ENCODE measurements around the gene DLX2.
"Not testable (repeated sequence)": the region's sequence is repeated elsewhere in the genome, so short reads cannot be mapped to it uniquely, and the experiment has no call there.

DLX2 gene

GRCh38 chr2:172102391-172103359, at the start of gene DLX2:
Gene DLX2, minus strand, starts transcription at chr2:172102900. Its CDS starts 362 bp downstream, at chr2:172102538.
- DNase-seq = peak; percentile 69 to 72

DNA sequence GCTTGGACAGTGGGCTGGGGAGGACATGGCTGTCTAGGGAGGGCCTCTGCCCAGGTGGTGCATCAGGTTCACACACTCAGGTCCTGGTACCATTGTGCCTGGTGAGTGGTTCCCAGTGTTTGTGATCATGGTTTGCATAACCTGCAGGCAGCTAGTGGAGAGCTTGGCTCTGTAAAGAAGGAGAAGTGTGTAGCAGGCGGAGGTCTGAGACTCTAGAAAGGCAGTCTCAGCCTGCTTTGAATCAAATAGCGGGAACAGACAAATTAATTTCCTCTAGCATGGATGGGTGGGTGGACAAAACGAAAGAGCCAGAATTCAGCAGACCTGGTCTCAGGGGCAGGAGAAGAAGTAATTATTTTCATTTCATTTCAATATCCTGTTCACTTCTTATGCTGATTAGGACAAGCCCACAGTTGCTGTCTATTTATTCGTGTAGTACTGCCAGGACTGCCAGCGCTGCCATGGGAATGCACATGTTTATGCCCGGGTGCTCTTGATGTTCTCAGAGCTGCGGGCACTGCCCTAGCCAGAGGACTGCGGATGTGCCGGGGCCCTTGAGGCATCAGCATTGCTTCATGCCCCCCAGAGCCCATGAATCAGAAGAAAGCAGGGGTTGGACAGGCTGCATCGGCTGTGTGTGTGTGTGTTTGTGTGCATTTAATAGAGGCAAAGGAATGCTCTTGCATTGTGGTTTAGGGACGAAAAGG, 45.4 kb upstream of the DLX2 start:
- no peak for DNase-seq

DNA sequence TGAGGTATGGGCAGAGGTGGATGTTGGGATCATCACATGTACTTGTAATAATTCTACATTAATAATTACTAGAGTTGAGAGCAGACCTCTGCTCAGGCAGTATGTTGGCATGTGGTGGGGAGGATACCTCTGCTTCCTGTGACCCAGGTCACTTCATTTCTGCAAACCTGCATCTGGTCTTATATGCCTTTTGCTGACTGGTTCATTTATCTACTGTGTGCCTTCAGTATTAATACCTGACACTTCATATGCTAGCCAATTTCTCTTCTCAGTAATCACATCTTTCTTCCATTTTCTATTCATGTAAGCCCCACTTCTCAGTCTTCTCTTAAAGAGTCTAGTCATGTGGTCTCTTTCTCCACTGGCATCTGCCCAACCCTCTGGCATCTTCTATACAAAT, 41.1 kb upstream of the DLX2 start:
- DNase-seq = no peak

DNA sequence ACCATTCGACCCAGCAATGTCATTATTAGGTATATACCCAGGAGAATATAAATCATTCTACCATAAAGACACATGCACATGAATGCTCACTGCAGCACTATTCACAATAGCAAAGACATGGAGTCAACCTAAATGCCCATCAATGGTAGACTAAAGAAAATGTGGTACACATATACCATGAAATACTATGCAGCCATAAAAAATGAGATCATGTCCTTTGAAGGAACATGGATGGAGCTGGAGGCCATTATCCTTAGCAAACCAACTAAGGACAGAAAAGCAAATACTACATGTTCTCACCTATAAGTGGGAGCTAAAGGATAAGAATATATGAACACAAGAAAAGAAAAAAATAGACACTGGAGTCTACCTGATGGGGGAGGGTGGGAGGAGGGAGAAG, 36.0 kb upstream of the DLX2 start:
- not testable (repeated sequence) for DNase-seq

DNA sequence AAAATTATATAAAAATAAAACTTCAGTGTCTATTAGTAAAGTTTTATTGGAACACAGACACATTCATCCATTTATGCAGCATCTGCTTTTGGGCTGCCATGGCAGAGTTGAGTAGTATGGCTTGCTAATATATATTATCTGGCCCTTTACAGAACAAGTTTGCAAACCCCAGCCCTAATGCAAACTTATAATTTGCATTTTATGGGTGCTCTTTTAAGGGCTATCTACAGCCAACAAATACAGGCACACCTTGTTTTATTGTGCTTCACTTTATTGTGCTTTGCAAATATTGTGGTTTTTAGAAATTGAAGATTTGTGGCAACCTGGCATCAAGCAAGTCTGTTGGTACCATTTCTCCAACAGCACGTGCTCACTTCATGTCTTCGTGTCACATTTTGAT, 35.2 kb upstream of the DLX2 start:
- DNase-seq = no peak

DNA sequence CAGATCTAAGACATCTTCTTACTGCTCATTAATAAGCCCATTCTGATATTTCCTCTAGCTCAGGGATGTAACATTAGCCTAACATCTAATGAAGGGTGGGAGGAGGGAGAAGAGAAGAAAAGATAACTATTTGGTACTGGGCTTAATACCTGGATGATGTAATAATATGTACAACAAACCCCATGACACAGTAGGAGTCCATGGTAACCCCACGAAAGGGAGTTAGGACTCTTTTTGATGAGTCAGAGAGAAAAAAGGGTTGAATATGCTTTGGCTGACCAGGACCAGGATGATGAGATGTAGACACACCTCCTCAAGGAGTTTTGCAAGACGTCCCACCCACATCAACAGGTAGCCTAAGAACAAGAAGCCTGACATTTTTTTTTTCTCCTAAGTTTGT, 34.4 kb upstream of the DLX2 start:
- DNase-seq = no peak

GRCh38 chr2:172135446-172135845, 32.7 kb upstream of the DLX2 start:
- no peak for DNase-seq

DNA sequence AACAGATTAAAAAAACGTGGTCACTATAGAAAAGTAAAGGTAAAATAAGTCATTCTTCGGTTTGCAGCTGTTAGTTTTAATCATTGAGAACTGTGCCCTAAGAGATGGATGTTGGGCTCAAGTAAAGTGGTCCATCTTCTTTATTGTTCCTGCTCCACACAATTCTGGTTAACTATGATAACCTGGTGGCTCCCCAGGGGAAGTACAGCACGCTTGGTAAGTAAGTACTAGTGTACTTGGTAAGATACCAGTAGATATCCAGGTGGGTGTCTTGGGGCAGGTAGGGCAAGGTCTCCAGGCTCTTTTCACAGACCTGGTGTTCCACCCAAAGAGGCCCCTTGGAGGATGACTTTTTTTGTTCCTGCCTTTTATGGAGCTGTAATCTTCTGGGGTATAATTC, 31.6 kb upstream of the DLX2 start:
- DNase-seq = no peak

DNA sequence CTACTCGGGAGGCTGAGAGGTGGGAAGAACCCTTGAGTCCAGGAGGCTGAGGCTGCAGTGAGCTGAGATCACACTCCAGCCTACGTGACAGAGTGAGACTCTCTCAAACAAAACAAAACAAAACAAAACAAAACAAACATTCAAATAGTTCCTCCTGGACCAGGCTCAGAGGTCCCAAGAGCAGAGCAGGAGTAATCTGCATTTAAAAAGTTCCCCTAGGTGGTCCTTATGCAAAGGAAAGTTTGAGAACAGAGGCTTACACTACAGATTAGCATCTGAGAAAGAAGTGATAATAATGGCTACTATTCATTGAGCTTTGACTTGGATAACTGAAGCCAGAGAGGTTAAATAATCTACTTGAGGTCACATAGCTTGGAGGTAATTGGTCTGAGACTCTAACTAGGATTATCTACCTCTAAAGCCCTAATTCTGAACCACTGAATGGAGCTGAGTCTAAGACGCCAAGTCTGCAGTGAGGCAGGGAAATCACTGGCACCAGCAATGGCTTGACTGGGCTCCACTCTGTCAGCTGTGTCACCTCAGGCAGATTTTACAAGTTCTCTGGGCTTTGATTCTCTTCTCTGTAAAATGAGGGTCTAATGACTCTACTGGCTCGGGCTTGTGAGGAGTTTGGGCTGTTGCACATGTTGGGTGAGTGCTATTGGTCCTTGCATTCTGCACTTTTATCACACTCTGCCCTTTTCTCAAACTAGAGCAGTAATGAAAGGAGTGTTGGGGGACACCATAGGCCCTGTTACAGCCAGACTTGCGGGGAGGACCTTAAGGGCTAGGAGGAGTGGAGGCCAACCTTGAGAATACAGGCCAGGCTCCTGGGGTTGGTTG, 29.2 kb upstream of the DLX2 start:
- DNase-seq = no peak

- DNase-seq = no peak
Observed at GRCh38 chr2:172129404-172129803, 26.7 kb upstream of the DLX2 start.

DNA sequence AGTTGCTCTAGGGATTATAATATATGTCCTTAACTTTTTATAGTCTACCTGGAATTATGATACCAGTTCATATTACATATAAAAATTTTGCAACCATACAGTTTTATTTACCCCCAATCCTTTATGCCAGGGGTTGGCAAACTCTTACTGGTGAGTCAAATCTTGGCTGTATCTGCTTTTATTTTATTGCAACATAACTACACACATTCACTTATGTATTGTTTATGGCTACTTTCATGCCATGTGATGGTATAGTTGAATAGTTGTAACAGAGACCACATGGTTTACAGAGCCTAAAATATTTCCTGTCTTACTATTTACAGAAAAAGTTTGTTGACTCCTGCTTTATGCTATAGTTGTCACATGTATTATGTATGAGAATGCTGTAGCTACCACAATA, 25.8 kb upstream of the DLX2 start:
- DNase-seq = no peak

- no peak for DNase-seq
Observed at GRCh38 chr2:172120118-172120517, 17.4 kb upstream of the DLX2 start.

GRCh38 chr2:172119089-172119488, 16.4 kb upstream of the DLX2 start:
- DNase-seq = no peak

DNA sequence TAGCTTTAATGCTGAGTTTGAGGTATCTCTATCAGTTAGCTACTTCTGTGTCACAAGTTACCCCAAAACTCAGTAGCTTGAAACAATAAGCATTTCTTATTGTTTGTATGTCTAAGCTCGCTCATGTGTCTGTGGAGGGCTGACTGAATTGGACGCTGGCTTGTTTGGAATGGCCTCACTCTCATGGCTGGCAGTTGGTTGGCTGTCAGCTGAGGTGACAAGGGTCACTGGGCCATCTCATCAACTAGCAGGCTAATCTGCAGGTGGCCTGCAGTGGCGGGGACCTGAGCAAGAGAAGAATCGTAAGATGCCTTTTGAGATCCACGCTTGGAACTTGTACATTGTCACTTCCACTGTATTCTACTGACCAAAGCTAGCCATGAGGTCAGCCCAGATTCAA, 13.4 kb upstream of the DLX2 start:
- DNase-seq = no peak

GRCh38 chr2:172114579-172114978, 11.9 kb upstream of the DLX2 start:
- DNase-seq = no peak

DNA sequence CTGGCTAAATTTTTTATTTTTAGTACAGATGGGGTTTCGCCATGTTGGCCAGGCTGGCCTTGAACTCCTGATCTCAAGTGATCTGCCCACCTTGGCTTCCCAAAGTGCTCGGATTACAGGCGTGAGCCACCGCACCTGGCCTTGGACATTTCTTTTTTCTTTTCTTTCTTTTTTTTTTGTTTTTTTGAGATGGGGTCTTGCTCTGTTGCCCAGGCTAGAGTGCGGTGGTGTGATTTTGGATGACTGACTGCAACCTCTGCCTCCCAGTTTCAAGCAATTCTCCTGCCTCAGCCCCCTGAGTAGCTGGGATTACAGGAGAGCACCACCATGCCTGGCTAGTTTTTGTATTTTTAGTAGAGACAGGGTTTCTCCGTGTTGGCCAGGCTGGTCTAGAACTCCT, 11.5 kb upstream of the DLX2 start:
- not testable (repeated sequence) for DNase-seq

GRCh38 chr2:172113617-172114016, 10.9 kb upstream of the DLX2 start:
- DNase-seq = no peak

- DNase-seq = no peak
Observed at GRCh38 chr2:172109988-172110811, 7.5 kb upstream of the DLX2 start.

GRCh38 chr2:172109256-172109987, 6.7 kb upstream of the DLX2 start:
- no peak for DNase-seq

DNA sequence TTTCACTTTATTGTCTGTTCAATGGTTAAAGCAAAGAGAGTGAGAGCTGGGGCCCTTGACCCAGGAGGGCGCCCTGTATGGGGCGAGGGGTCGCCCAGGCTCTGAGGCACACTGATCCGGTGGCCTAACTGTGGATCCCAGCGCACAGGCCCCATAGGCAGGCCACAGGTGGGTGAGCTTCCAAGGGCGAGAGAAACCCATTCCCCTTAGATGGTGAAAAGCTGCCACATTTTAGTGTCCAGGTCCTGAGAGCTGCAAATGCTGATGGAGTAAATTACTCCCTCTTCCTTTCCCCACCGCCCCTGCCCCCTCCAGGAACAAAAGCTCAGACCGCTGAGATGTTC, 5.9 kb upstream of the DLX2 start:
- no peak for DNase-seq

- no peak for DNase-seq
Observed at GRCh38 chr2:172107690-172108586, 5.2 kb upstream of the DLX2 start.

Data from stimulated activated CD4-positive, alpha-beta T cell treated with anti-CD3 and anti-CD28 coated beads, Interleukin-2, amount 100 ng/mL, for 48 hours (primary cell).